Right atrium auricular region (tissue), 2 donors: Measurements from ENCODE around the gene B4GALNT2. TPM values are rescaled to one million over a fixed set of nuclear protein-coding genes. Genes with fewer than 3 reads are reported as not detected.

ENCODE experiments used
- DNase-seq: peaks from one replicate; pipeline ENCODE4 v3.0.0-alpha.2; 2019; ENCODE audit warnings: low spot score
- H3K27ac ChIP-seq, 2 donors: fragments of 200-600 bp; sonication (generic); 1 replicate in 1 of 2; 2 replicates in 1 of 2; pipeline ENCODE4 v1.5.1; 2016 to 2019
- H3K27me3 ChIP-seq, 2 donors: fragments of 200-600 bp; sonication (generic); one replicate each; pipeline versions ENCODE4 v1.5.1 to v1.6.0; 2017 to 2019
- H3K36me3 ChIP-seq: fragments of 200-600 bp; sonication (generic); one replicate; pipeline ENCODE4 v1.5.1; 2016
- H3K4me1 ChIP-seq, 2 donors: fragments of 200-600 bp; sonication (generic); one replicate each; pipeline versions ENCODE4 v1.5.1 to v1.6.0; 2017 to 2019
- H3K4me3 ChIP-seq, 2 donors: fragments of 200-600 bp; sonication (generic); 1 replicate in 1 of 2; 2 replicates in 1 of 2; pipeline ENCODE4 v1.5.1; 2017 to 2019; ENCODE audit warnings: mild to moderate bottlenecking in 1 of 2, moderate library complexity in 1 of 2
- H3K9me3 ChIP-seq, 2 donors: fragments of 200-600 bp; sonication (generic); one replicate each; pipeline ENCODE4 v1.5.1; 2019
- CTCF ChIP-seq, 2 donors: fragments of 200-600 bp; sonication (generic); IDR thresholded peaks; one replicate each; pipeline ENCODE4 v1.5.1; 2019; ENCODE audit warnings: antibody characterized with exemption in 2 of 2
- total RNA-seq, 2 donors: library from RNA; depleted of rRNA; stranded (reverse); fragments of >200 nt; gene quantifications; one replicate each; pipeline ENCODE4 v1.1.0, GENCODE V29; 2016

B4GALNT2 gene
- total RNA-seq, 2 donors from 2014 or later = not detected

- peaks cover 0 to 34% of the 10 kb centered on the region in 2 donors for H3K4me1 ChIP-seq
- H3K27me3 ChIP-seq = peaks cover 0 to 8% of the 10 kb centered on the region in 2 donors
- no peak overlapping the region for H3K27ac ChIP-seq
- TF ChIP-seq CTCF (IDR thresholded peaks at IDR 0.05) = no peak
- H3K36me3 ChIP-seq = no peaks in the 10 kb centered on the region
- H3K4me3 ChIP-seq = no peak overlapping the region
- no peaks in the 10 kb centered on the region for H3K9me3 ChIP-seq
- no peak for DNase-seq
These were observed 93.1 kb downstream of the B4GALNT2 start for GRCh38 chr17:49225554-49226236.

Other genes starting within 250 kb of the B4GALNT2 start
- 1,000 to 10,000 TPM in 1 of 2 donors, 100 to 1,000 TPM in 1; 419 to 1,068 TPM for gene ATP5MC1, start 240.0 kb upstream of the B4GALNT2 start, total RNA-seq
- 10 to 100 TPM; 42.7 to 51.8 TPM for gene UBE2Z, start 224.4 kb upstream of the B4GALNT2 start, total RNA-seq
- gene SNF8, start 187.9 kb upstream of the B4GALNT2 start, total RNA-seq = 10 to 100 TPM; 67.2 to 91.6 TPM
- not detected for gene GIP, start 164.2 kb upstream of the B4GALNT2 start, total RNA-seq
- not detected for gene IGF2BP1, start 135.4 kb upstream of the B4GALNT2 start, total RNA-seq
- 1 to 10 TPM in 1 of 2 donors, under 1 TPM in 1; 0.90 to 1.4 TPM for gene GNGT2, start 77.8 kb downstream of the B4GALNT2 start, total RNA-seq
- gene ABI3, start 77.9 kb downstream of the B4GALNT2 start, total RNA-seq = 1 to 10 TPM; 6.7 to 8.2 TPM
- 1 to 10 TPM in 1 of 2 donors, under 1 TPM in 1; 0.56 to 2.2 TPM for gene PHOSPHO1, start 98.0 kb downstream of the B4GALNT2 start, total RNA-seq
- gene ZNF652, start 229.5 kb downstream of the B4GALNT2 start, total RNA-seq = 10 to 100 TPM; 24.6 to 25.4 TPM